ENCODE data around the gene AK1. TPM values are rescaled to one million over a fixed set of nuclear protein-coding genes. Genes with fewer than 3 reads are reported as not detected.

Gene AK1
- total and polyA plus RNA-seq, 2 experiments from 2014 or later: 16.2 to 35.5 TPM

DNA sequence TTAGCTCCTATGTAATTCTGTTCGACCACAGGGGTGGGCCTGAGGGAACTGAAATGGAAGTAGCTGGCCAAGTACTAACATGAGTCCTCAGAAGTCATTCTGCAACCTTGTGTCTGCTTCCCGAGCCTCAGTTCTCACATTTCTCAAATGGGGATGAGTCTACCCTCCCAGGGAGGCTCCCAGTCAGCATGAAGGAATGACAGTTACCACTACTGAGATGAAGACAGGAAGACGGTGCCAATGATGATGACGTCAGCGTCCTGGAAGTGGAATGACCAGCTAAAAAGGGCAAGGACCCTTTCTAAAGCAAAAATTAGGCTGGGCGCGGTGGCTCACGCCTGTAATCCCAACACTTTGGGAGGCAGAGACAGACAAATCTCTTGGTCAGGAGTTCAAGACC, 46.3 kb upstream of the AK1 start (continued):
- TF ChIP-seq, protein P1, sequence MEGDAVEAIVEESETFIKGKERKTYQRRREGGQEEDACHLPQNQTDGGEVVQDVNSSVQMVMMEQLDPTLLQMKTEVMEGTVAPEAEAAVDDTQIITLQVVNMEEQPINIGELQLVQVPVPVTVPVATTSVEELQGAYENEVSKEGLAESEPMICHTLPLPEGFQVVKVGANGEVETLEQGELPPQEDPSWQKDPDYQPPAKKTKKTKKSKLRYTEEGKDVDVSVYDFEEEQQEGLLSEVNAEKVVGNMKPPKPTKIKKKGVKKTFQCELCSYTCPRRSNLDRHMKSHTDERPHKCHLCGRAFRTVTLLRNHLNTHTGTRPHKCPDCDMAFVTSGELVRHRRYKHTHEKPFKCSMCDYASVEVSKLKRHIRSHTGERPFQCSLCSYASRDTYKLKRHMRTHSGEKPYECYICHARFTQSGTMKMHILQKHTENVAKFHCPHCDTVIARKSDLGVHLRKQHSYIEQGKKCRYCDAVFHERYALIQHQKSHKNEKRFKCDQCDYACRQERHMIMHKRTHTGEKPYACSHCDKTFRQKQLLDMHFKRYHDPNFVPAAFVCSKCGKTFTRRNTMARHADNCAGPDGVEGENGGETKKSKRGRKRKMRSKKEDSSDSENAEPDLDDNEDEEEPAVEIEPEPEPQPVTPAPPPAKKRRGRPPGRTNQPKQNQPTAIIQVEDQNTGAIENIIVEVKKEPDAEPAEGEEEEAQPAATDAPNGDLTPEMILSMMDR (conservative IDR thresholded peaks at IDR 0.05; ENCODE audit: low read depth in 2 of 2): no peak
- TF ChIP-seq EZH2phosphoT487 (IDR thresholded peaks at IDR 0.05; ENCODE audit: unreplicated experiment): no peak
- TF ChIP-seq STAT1 (IDR thresholded peaks at IDR 0.05; ENCODE audit: unreplicated experiment): no peak

DNA sequence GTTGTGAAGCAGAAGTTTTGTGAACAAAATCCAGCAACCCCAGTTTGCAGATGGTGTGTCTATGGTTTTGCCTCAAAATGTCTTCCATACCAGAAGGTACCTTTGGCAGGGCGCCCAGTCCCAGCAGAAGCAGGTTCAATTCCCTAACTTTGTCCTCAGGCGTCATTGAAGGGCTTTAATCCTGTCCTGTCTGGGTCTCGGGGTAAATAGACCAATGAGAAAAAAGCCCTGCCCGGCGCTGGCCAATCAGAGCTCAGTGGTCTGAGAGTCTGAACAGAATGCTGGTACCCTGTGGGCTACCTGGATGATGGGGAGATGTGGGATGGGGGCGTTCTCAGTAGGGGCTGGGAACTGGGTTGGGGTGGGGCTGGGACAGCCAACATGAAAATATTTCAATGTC, 45.6 kb upstream of the AK1 start:
- no peak overlapping the region for H3K4me3 Mint-ChIP-seq
- H3K27me3 Mint-ChIP-seq (ENCODE audit: insufficient read depth, low read depth, poor library complexity): peaks cover 18% of the 10 kb centered on the region
- no peaks in the 10 kb centered on the region for H3K79me2 ChIP-seq (replicated peaks; ENCODE audit: insufficient read depth)
- no peak overlapping the region for H3K4me2 ChIP-seq
- H3K27me3 ChIP-seq (ENCODE audit: insufficient read depth): no peaks in the 10 kb centered on the region
- H3F3A ChIP-seq (replicated peaks; ENCODE audit: low read depth): peaks cover 4% of the 10 kb centered on the region; the same call in 1 of the 2 replicates
- H2AFZ ChIP-seq: no peak overlapping the region
- H3K9me3 Mint-ChIP-seq: no peaks in the 10 kb centered on the region
- ATAC-seq (peak; percentile 4; the same call in 2 of the 3 replicates), DNase-seq (ENCODE audit: low spot score) (peak; percentile 61)
- H3K27ac Mint-ChIP-seq: no peak overlapping the region
- H3K4me1 Mint-ChIP-seq: peaks cover 15% of the 10 kb centered on the region
- no peak overlapping the region for H3K27ac ChIP-seq (ENCODE audit: low read depth)
- TF ChIP-seq, protein P2, sequence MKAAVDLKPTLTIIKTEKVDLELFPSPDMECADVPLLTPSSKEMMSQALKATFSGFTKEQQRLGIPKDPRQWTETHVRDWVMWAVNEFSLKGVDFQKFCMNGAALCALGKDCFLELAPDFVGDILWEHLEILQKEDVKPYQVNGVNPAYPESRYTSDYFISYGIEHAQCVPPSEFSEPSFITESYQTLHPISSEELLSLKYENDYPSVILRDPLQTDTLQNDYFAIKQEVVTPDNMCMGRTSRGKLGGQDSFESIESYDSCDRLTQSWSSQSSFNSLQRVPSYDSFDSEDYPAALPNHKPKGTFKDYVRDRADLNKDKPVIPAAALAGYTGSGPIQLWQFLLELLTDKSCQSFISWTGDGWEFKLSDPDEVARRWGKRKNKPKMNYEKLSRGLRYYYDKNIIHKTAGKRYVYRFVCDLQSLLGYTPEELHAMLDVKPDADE (IDR thresholded peaks at IDR 0.05): no peak
- TF ChIP-seq CREB1 (CRISPR knock-in tag; IDR thresholded peaks at IDR 0.05; ENCODE audit: low read depth): no peak
- no peak for TF ChIP-seq ZNF331 (CRISPR knock-in tag; IDR thresholded peaks at IDR 0.05; ENCODE audit: low read depth)
- TF ChIP-seq, protein P3, sequence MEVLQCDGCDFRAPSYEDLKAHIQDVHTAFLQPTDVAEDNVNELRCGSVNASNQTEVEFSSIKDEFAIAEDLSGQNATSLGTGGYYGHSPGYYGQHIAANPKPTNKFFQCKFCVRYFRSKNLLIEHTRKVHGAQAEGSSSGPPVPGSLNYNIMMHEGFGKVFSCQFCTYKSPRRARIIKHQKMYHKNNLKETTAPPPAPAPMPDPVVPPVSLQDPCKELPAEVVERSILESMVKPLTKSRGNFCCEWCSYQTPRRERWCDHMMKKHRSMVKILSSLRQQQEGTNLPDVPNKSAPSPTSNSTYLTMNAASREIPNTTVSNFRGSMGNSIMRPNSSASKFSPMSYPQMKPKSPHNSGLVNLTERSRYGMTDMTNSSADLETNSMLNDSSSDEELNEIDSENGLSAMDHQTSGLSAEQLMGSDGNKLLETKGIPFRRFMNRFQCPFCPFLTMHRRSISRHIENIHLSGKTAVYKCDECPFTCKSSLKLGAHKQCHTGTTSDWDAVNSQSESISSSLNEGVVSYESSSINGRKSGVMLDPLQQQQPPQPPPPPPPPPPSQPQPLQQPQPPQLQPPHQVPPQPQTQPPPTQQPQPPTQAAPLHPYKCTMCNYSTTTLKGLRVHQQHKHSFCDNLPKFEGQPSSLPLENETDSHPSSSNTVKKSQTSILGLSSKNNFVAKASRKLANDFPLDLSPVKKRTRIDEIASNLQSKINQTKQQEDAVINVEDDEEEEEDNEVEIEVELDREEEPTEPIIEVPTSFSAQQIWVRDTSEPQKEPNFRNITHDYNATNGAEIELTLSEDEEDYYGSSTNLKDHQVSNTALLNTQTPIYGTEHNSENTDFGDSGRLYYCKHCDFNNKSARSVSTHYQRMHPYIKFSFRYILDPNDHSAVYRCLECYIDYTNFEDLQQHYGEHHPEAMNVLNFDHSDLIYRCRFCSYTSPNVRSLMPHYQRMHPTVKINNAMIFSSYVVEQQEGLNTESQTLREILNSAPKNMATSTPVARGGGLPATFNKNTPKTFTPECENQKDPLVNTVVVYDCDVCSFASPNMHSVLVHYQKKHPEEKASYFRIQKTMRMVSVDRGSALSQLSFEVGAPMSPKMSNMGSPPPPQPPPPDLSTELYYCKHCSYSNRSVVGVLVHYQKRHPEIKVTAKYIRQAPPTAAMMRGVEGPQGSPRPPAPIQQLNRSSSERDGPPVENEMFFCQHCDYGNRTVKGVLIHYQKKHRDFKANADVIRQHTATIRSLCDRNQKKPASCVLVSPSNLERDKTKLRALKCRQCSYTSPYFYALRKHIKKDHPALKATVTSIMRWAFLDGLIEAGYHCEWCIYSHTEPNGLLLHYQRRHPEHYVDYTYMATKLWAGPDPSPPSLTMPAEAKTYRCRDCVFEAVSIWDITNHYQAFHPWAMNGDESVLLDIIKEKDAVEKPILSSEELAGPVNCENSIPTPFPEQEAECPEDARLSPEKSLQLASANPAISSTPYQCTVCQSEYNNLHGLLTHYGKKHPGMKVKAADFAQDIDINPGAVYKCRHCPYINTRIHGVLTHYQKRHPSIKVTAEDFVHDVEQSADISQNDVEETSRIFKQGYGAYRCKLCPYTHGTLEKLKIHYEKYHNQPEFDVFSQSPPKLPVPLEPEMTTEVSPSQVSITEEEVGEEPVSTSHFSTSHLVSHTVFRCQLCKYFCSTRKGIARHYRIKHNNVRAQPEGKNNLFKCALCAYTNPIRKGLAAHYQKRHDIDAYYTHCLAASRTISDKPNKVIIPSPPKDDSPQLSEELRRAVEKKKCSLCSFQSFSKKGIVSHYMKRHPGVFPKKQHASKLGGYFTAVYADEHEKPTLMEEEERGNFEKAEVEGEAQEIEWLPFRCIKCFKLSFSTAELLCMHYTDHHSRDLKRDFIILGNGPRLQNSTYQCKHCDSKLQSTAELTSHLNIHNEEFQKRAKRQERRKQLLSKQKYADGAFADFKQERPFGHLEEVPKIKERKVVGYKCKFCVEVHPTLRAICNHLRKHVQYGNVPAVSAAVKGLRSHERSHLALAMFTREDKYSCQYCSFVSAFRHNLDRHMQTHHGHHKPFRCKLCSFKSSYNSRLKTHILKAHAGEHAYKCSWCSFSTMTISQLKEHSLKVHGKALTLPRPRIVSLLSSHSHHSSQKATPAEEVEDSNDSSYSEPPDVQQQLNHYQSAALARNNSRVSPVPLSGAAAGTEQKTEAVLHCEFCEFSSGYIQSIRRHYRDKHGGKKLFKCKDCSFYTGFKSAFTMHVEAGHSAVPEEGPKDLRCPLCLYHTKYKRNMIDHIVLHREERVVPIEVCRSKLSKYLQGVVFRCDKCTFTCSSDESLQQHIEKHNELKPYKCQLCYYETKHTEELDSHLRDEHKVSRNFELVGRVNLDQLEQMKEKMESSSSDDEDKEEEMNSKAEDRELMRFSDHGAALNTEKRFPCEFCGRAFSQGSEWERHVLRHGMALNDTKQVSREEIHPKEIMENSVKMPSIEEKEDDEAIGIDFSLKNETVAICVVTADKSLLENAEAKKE (CRISPR knock-in tag; IDR thresholded peaks at IDR 0.05): no peak
- no peak for TF ChIP-seq EZH2 (IDR thresholded peaks at IDR 0.05; ENCODE audit: low read depth, unreplicated experiment)
- TF ChIP-seq JUNB (IDR thresholded peaks at IDR 0.05; ENCODE audit: unreplicated experiment): no peak
- no peaks in the 10 kb centered on the region for H3K9me2 ChIP-seq (ENCODE audit: insufficient read depth)
- no peaks in the 10 kb centered on the region; the same call in 1 of the 2 replicates for H3K4me1 ChIP-seq (ENCODE audit: insufficient read depth)
- H3K4me3 ChIP-seq: no peak overlapping the region
- H4K20me1 ChIP-seq (replicated peaks; ENCODE audit: insufficient read depth): peaks cover 17% of the 10 kb centered on the region; the same call in 1 of the 2 replicates
- peaks cover 13% of the 10 kb centered on the region for H3K36me3 Mint-ChIP-seq (ENCODE audit: low read depth)
- no peaks in the 10 kb centered on the region for H3K36me3 ChIP-seq (ENCODE audit: insufficient read depth)

Data from GM23338 (cell line).